Activated CD4-positive, alpha-beta T cell treated with anti-CD3 and anti-CD28 coated beads for 48 hours (primary cell): Measurements from ENCODE around the gene SLC37A1.

ENCODE experiments used
- DNase-seq: peaks from one replicate; pipeline ENCODE4 v3.0.0-alpha.2; 2020

Gene SLC37A1

DNA sequence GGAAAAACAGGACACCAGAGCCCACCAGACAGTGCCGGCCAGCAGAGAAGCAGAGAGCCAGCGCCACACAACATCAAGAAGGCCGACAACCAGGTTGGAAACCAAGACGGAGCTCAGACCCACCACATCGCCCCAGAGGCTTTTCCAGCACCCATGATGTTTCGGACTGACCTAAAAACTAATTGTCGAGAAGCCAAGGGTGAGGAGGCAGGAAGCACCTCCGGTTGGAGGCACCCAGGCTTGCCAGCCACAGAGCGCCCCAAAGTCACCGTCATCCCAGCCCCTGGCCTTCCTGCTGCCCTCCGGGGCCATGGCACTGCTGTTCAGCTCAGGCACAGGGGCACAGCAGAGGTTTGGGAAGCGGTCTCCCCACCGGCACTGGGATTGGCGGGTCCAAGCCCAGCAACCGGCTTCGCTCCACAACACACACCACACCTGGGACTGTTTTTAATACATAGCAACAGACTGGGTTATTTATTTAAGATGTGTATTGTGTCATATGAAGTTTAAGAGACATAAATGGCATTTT lies 67.2 kb downstream of the SLC37A1 start:
- no peak for DNase-seq

DNA sequence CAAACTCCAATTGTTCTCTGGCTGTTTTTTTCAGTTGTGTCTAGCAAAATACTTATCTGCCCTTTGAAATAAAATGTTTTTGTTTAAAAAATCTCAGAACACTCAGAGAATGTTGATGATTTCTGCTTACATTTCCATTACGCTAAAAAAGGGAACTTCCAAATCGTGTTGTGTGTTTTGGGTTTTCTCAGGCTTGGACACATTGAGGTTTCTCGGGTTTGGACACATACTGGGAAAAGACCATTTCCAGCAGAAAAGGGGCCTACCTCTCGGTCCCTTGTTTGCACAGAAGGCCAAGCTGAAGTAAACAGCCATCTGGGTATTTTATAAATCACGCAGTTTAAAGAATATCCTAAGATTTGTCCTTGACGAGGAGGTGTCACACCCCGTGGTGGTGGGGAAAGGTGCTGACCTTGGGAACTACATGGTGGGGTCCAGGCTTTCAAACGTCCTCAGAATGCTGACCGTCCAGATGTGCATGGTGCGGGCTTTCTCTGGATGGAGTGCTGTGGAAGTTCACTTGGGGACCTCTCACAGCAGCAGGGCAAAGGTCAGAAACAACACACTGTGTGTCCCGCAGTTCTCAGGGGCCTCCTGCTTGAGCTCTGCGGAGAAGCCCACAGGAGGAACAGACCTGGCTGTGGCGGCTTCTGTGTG lies 67.8 kb downstream of the SLC37A1 start:
- no peak for DNase-seq

DNA sequence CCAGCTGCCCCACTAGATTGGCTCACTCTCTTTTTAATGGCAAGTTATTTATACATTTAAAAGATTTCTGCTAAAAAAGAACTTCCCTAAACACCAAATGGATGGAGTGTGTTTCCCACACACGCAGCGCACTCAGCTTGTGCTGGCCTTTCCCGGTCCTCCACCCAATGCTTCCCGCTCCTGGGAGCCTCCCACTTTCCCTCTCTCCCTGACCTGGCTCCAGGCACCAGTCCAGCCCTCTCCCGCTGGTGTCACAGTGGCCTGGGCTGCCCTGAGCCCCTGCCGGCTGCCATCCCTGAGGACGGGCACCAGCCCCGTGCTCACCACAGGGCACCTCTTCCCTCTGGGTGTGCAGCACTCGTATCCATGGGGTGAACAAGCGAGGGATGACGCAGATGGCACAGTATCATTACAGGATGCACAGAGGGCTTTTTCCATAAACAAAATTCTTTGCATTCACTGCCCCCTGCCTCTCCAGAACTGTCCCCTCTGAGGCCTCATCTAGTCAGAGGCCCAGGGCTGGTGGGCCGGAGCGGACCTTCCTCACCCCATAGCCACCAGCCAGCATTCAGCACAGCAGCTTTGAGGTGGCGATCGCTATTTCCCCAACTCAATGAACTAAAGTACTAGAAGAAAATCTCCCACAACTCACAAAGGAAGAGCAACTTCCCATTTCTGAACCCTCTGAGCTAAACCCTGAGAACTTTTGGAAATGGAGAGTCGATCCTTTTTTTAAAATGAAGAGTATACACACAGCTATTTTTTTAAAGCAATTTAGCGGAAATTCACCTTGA lies 68.5 kb downstream of the SLC37A1 start:
- DNase-seq, result no peak

DNA sequence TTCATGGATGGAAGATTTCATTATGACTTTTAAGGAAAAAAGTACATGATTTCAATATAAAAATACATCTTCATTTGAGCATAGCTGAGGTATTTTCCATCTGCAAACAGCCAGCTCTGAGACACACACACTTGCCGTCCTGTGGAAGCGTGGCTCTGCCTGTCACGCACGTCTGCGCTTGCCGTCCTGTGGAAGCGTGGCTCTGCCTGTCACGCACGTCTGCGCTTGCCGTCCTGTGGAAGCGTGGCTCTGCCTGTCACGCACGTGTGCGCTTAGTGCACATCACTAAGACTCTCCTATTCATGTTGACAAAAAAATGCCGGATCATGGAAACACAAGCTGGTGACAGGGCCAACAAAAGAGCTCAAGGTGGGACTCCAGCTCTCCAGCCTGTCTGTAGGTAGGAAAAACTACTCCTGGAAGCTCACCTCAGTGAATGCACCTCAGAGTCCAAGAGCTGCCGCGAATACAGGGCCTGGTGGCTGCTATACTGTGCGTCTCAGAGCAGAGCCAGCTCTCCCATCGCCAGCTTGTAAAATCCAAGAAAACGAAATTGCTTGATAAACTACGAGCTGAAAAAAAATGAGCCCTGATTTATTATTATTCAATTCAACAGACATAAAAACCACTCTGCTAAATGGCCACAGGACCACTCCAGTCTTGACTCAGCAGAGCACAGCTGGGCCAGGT lies 69.3 kb downstream of the SLC37A1 start:
- DNase-seq, result no peak

DNA sequence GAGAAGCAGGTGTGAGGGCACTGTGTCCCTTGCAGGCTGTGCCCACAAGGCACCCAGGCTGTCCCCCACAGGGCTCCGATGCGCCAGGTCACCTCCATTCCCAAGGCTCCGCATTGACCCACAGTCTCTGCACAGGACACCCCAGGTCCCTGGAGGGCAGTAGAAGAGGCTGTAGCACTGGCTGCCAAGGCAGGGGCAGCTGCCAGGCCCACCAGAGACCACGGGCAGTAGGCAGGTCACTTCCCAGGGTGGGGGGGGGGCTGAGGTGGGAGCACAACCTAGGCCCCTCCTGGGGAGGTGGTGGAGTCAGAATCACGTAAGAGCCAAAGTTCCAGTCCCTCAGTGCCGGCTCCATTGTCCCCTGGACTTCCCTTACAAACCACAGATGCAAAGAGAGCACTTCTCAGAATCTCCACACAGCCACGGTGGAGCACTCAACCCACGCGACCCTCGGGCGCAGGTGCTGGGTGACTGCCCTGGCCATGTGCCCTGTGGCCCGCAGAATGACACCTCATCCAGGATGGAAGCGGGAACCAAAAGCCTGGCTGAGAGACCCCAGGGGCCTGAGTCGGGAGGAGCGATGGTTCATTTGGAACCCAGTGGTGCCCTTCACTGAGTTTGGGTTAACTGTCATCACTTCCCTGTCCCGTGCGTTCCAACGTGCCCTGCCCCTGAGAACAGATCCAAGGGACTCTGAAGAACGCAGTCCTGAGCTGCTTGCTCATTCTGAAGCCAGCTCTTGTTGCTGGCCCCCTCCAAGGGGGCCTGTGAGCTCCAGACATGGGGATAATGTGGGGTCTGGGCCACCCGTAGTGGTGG lies 70.0 kb downstream of the SLC37A1 start:
- DNase-seq, result no peak

DNA sequence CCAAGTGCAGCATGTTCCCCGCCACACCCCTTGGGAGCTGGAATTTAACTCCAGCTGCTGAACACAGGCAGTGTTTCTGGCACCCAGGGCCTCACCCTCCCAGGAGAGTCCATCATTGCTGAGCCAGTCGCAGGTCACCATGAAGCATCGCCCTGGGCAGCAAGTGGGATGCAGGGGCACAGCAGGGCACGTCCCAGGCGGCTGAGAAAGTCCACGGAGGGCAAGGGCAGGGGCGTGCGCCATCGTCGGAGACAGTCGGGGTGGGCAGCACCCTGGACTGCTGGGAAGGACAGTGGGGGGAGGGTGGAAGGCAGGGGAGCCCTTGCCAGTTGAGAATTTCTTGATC lies 70.6 kb downstream of the SLC37A1 start:
- no peak for DNase-seq

DNA sequence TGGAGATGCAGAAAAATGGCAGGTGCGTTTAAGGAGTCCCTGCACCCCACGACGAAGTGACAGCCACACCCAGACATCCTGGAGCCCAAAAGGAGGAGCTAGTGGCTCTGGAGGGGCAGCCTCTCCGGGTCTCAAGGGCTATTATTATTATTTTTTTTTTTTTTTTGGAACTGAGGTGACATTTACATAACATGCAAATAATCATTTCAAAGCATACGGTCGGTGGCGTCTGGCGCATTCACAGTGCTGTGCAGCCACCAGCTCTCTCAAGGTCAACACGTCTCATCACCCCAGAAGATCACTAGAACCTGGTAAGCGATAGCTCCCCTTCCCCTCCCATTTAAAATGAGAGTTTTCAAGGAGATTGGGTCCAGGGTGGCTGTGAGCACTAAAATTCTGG lies 72.2 kb downstream of the SLC37A1 start:
- no peak for DNase-seq

DNA sequence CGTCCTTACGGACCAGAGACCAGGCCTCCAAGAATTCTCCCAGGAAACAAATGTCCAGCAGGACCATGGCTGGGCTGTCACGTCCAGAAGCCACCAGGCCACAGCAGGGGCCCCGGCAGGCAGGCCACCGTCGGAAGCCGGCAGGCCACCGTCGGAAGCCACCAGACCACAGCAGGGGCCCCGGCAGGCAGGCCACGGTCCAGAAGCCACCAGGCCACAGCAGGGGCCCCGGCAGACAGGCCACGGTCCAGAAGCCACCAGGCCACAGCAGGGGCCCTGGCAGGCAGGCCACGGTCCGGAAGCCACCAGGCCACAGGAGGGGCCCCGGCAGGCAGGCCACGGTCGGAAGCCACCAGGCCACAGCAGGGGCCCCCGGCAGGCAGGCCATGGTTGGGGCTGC lies 72.8 kb downstream of the SLC37A1 start:
- no peak for DNase-seq

DNA sequence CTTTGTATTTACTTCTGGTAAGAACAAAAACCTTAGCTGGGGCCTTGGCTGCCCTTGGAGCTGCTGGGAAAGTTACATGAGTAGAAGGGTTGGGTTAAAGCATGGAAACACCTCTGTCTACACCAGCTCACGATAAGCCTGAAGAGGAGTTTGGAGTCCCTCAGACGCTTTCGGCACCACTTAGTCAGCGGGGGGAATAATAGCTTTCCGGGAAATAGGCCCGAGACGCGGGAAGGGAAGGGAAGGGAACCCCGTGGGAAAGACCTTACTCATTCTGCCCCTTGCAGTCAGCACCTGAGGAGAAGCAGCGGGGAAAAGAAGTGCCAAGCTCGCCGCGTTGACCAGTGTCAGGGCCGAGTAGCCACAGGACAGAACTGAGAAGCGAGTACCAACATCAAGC lies 73.4 kb downstream of the SLC37A1 start:
- DNase-seq, result no peak

DNA sequence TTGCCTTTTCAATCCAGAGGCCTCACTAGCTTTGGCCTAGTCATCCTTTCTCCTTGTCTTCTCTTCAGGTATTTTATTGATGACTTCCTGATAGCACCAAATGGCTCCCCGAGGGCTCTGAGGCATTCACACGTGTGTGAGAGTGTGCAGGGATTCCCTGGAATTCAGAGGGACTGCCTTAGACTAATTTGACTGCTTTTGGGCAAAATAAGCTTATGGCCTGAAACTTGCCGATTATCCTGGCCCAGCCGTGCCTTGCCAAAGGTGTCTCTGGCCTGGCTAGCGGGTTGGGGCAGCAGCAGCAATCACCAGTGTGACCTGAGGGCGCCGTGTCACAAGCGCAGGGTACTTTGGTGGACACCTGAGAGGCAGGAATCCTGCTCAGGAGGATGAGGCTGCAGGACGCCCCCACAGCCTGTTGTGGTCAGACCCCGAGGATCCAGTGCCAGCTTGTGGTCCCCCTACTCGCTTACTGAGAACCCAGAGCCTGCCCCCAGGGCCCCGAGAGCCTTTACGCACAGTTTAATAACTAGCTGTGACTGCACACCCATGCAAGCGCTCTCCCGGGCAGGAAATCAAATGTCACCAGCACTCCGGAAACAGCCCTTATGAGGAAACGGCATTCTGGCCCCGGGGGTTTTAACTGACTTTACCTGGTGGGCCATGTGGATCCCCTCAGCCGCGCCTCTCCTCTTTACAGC lies 76.9 kb downstream of the SLC37A1 start:
- DNase-seq, result peak; percentile 16

DNA sequence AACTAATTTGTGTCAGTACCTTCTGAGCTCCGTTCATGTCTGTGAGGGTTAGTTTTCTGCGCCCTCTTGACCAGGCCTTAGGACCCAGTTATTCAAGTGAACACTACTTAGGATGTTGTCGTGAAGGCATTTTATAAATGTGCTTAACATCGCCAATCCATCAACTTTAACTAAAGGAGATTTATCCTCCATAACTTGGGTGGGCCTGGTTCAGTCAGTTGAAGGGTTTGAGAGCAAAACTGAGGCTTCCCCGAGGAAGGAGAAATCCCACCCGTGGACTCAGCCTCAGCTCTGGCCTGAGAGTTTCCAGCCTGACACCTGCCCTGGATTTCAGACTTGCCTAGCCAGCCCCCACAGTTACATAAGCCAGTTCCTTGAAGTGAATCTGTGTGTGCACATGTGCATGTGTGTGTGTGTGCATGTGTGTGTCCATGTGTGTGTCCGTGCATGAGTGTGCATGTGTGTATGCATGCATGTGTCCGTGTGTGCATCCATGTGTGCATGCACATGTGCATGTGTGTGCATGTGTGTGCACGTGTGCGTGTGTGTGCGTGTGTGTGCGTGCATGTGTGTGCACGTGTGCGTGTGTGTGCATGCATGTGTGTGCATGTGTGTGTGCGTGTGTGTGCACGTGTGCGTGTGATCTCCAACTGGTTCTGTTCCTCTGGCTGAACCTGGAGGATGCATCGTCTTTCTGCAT lies 77.7 kb downstream of the SLC37A1 start:
- no peak for DNase-seq

DNA sequence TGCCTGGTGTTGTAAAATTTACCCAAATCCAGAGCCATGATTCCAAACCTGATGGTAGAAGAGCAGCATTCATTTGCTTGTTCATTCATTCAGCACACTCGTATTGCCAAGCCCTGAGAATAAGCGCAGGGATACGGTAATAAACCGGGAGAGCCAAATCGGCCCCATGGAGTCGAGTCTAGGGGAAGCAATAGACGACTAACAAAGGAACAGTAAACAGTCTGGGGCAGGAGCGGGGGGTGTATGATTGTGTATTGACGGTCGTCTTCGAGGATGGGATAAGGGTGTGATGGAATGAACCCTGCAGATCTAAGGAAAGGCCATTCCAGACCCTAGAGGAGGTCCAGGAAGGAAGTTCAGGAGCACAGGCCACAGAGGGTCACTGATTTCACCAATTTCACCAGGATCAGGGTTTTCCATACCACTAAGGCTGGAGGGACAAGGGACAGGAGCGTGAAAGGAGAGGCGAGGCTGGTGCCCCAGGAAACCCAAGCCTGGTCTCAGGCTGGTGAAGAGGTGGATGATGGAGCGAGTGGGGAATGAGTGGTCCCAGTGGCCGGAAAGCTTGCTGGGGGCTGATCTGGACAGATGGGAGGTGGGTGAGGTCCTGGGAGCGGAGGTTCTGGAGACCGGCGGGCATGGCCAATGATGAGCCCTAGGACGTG lies 78.6 kb downstream of the SLC37A1 start:
- no peak for DNase-seq

DNA sequence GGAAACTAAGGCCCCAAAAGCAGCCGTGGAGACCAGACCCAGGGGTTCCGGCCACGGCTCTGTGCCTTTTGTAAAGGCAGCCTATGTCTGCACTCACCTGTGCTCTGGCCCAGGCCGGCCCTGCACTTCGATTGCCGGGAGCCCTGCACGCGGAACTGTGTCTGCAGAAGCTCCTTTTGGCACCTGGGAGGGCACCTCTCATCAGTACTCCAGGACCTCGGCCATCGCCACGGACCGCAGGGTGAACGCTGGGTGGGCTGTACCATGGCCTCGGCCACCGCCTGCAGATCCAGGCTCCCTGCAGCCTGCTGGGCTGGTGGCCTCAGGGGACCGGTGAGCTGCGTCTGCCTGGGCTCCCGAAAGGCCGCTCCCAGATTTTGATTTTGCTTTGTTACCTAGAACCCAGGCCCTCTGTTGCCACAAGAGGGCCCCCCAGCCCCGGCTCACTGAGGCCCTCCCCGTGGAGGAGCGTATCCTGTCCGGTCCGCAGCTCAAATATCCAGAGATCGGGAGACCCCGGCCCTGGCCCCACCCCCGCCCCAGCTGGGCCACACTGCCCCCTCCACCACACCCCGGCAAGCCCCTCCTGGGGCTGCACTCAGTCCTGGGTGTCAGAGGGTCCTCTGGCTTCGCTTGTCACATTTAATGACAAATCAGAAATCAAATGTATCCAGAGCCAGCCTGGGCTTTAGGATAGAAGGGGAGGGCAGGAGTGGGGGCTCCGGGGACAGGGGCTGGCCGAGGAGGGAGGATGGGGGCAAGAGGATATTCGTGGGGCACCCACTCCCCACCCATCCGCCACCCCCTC lies 79.6 kb downstream of the SLC37A1 start:
- DNase-seq, result peak; percentile 80

DNA sequence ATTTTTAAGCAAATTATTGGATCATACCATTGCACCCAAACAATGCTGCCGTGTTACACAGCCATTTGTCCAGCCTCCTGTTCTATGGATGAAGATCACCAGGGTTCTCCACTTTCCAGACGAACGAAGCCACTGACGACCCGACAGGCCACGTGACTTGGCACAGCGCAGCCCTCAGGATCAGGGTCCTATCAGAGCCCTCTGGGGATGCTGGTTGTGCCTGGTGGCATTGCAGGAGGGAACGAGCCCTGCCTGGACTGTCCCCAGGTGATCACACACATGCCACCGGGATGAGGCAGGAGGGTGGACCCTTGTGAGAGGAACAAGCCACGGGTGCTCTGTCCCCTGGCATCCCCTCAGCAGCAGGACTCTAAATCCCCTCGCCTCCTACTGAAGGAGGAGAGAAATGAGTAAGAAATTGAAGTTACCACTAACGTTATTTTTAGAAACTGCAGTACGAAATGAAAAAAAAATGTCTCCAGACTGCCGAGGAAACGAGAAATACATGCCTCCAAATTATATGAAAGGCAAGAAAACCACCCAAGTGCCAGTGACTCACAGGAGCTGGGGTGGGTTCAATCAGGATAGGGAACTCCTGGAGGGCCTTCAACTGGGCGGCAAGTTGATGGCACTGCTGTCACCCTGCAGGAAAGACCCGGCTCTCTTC lies 81.1 kb downstream of the SLC37A1 start:
- DNase-seq, result no peak

DNA sequence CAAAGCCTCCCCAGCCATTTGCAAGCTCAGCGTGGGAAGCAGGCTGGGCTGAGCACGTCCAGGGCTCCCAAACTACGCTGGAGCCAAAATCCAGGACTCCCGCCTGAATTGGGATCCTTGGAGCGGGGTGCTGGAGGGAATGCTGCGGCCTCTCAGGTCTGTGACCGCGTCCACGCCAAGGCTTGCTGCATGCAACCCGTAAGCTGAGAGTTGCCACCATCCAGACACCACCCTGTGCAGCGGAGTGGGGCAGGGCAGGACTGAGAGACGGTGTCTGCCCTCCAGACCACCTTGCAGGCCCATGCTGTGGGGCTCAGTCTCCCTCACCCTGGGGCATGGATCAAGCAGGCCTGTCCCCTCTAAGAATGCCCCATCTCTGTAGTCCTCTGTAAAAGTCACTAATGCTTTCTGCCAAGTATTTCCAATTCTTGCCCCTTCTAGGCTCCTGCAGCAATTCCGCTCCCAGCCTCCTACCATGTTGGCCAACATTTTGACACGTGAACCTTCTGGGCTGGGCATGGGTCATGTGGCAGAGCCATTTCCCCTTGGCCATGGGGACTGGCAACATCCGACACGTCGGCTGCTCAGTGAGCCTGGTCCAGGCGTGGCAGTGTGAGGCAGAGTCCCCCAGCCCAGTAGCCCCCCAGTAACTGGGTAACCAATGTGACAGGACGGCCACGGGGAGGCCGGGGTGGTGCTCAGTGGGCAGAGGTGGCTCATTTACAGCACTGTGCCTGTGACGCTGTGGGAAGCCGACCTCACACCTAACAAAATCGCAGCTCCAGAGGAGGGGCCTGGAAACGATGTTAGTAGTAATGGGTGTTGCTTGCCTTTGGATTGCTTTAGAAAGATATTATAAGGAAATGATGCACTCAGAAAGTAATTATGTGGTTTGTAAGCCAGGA lies 81.9 kb downstream of the SLC37A1 start:
- no peak for DNase-seq

DNA sequence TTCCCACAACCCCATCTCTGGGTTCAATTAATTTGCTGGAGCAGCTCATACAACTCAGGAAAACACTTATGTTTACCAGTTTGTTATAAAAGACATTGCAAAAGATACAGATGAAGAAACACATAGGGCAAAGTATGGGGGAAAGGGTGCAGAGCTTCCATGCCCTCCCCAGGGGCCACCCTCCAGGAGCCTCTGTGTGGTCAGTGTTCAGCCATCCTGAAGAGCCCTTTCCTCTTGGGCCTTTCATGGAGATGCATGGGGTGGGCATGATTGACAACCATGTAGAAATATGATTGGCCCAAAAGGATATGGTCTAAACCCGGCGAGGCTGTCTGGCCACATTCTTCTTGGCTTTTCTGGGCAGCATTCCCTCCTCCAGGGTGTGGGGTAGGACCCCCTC lies 83.0 kb downstream of the SLC37A1 start:
- no peak for DNase-seq

DNA sequence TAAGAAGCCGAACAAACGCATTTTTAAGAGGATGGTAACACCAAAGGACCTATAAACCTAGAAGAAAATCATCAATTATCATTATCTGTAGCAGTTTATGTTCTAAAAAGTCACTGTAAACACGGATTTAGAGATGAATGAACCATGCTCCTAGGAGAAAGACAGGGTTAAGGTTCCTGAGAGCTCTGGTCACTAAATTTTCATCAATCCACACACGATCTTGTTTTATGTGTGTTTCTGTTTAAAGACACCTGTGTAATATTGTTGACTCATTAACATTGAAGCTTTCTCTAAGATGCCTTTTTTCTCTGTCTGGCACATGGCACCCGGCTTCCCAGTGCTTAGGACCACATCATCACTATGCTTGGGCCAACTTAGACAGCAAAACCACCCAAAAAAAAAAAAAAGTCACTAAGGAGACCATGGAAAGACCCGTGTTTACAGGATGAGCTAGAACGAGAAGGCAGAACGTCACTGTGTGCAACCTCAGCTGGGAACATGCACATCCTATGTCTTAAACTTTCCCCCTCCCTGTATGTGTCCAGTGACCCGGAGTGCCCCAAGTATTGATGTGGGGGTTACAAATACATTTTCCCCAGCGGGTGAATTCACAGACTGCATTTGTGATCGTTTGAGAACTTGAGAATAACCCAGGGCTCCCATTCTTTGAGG lies 84.0 kb downstream of the SLC37A1 start:
- no peak for DNase-seq

DNA sequence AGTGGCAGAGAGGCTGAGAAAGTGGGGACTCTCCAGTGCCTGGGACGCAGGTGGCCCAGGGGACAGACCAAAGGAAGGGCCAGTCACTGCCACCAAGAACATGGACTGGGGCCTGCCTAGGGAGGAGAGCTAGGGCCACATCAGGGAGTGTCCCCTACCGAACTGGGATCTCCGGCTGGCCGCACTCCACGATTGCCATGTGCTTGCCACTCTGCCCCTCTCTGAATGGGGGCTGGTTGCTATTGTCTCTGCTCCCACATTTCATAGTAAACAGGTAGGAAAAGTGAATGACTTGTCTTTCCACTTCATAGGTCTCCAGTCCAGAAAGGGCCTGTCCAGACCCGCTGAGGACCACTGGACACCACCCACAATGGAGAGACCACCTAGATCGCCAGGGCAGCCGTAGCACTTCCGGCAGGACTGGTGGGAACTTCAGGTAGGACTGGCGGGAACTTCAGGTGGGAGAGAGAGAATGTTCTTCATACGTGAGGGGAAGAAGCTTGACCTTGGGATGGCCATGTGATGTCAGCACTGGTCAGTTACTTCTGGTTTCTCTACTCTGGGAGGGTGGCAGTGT lies 84.6 kb downstream of the SLC37A1 start:
- DNase-seq, result no peak
